ENCODE results near the gene NFS1.
"Not testable (repeated sequence)": the region's sequence is repeated elsewhere in the genome, so short reads cannot be mapped to it uniquely, and the experiment has no call there.

Gene NFS1

GRCh38 chr20:35729836-35730582 is 30.9 kb upstream of the NFS1 start:
- DNase-seq (ENCODE audit: low read depth in 1 of 2, low spot score in 1 of 2), result no peak

GRCh38 chr20:35729283-35729807 is 30.2 kb upstream of the NFS1 start:
- no peak for DNase-seq (ENCODE audit: low read depth in 1 of 2, low spot score in 1 of 2)

GRCh38 chr20:35726842-35727711 is 27.9 kb upstream of the NFS1 start:
- no peak for DNase-seq (ENCODE audit: low read depth in 1 of 2, low spot score in 1 of 2)

- DNase-seq (ENCODE audit: low read depth in 1 of 2, low spot score in 1 of 2), result no peak
Observed at GRCh38 chr20:35724321-35725230, 25.4 kb upstream of the NFS1 start.

- DNase-seq (ENCODE audit: low read depth in 1 of 2, low spot score in 1 of 2), result not testable (repeated sequence)
Observed at GRCh38 chr20:35723652-35724320, 24.6 kb upstream of the NFS1 start.

- DNase-seq (ENCODE audit: low read depth in 1 of 2, low spot score in 1 of 2), result not testable (repeated sequence)
Observed at GRCh38 chr20:35723275-35723639, 24.1 kb upstream of the NFS1 start.

GRCh38 chr20:35721621-35722020 is 22.5 kb upstream of the NFS1 start:
- no peak for DNase-seq (ENCODE audit: low read depth in 1 of 2, low spot score in 1 of 2)

- DNase-seq (ENCODE audit: low read depth in 1 of 2, low spot score in 1 of 2), result no peak
Observed at GRCh38 chr20:35721219-35721618, 22.1 kb upstream of the NFS1 start.

- DNase-seq (ENCODE audit: low read depth in 1 of 2, low spot score in 1 of 2), result no peak
Observed at GRCh38 chr20:35720165-35721123, 21.3 kb upstream of the NFS1 start.

GRCh38 chr20:35719717-35720116 is 20.6 kb upstream of the NFS1 start:
- DNase-seq (ENCODE audit: low read depth in 1 of 2, low spot score in 1 of 2), result no peak

- no peak for DNase-seq (ENCODE audit: low read depth in 1 of 2, low spot score in 1 of 2)
Observed at GRCh38 chr20:35718972-35719635, 20.0 kb upstream of the NFS1 start.

GRCh38 chr20:35718321-35718720 is 19.2 kb upstream of the NFS1 start:
- DNase-seq (ENCODE audit: low read depth in 1 of 2, low spot score in 1 of 2), result not testable (repeated sequence)

GRCh38 chr20:35716330-35716729 is 17.2 kb upstream of the NFS1 start:
- no peak for DNase-seq (ENCODE audit: low read depth in 1 of 2, low spot score in 1 of 2)

- DNase-seq (ENCODE audit: low read depth in 1 of 2, low spot score in 1 of 2), result no peak
Observed at GRCh38 chr20:35715652-35716051, 16.5 kb upstream of the NFS1 start.

GRCh38 chr20:35714127-35714526 is 15.0 kb upstream of the NFS1 start:
- no peak for DNase-seq (ENCODE audit: low read depth in 1 of 2, low spot score in 1 of 2)

GRCh38 chr20:35713120-35713519 is 14.0 kb upstream of the NFS1 start:
- DNase-seq (ENCODE audit: low read depth in 1 of 2, low spot score in 1 of 2), result not testable (repeated sequence)

GRCh38 chr20:35711588-35712209 is 12.5 kb upstream of the NFS1 start:
- no peak for DNase-seq (ENCODE audit: low read depth in 1 of 2, low spot score in 1 of 2)

- no peak for DNase-seq (ENCODE audit: low read depth in 1 of 2, low spot score in 1 of 2)
Observed at GRCh38 chr20:35710884-35711587, 11.9 kb upstream of the NFS1 start.

Measured in stimulated activated CD4-positive, alpha-beta T cell treated with anti-CD3 and anti-CD28 coated beads, Interleukin-15, amount 100 ng/mL, for 1 hour (primary cell).